ENCODE measurements around the gene NAXD.

The NAXD gene

GRCh38 chr13:110684388-110685056, 69.2 kb downstream of the NAXD start:
- no peaks in the 10 kb centered on the region for H3K9me2 ChIP-seq (replicated peaks; ENCODE audit: insufficient read depth, low read length)
- no peak overlapping the region for H2AFZ ChIP-seq (ENCODE audit: low read depth, low read length, severe bottlenecking)
- H3K79me2 ChIP-seq (ENCODE audit: insufficient read depth, low read length): no peaks in the 10 kb centered on the region
- no peak overlapping the region for H3K27ac ChIP-seq (ENCODE audit: low read depth, low read length)
- no peak overlapping the region for H3K4me3 ChIP-seq (ENCODE audit: insufficient read depth, low read length, poor library complexity, severe bottlenecking)
- no peaks in the 10 kb centered on the region for H3K9me3 ChIP-seq (ENCODE audit: insufficient read depth, low read length)
- H3K4me2 ChIP-seq (ENCODE audit: low read depth, low read length, poor library complexity, severe bottlenecking): no peak overlapping the region
- TF ChIP-seq, protein P1, sequence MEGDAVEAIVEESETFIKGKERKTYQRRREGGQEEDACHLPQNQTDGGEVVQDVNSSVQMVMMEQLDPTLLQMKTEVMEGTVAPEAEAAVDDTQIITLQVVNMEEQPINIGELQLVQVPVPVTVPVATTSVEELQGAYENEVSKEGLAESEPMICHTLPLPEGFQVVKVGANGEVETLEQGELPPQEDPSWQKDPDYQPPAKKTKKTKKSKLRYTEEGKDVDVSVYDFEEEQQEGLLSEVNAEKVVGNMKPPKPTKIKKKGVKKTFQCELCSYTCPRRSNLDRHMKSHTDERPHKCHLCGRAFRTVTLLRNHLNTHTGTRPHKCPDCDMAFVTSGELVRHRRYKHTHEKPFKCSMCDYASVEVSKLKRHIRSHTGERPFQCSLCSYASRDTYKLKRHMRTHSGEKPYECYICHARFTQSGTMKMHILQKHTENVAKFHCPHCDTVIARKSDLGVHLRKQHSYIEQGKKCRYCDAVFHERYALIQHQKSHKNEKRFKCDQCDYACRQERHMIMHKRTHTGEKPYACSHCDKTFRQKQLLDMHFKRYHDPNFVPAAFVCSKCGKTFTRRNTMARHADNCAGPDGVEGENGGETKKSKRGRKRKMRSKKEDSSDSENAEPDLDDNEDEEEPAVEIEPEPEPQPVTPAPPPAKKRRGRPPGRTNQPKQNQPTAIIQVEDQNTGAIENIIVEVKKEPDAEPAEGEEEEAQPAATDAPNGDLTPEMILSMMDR (IDR thresholded peaks at IDR 0.05; ENCODE audit: insufficient read depth, low read length, poor library complexity, severe bottlenecking): no peak
- TF ChIP-seq EZH2phosphoT487 (conservative IDR thresholded peaks at IDR 0.05; ENCODE audit: low read length): no peak
- peaks cover 7% of the 10 kb centered on the region; the same call in 1 of the 2 replicates for H3K36me3 ChIP-seq (ENCODE audit: low read length)
- H3K27me3 ChIP-seq (ENCODE audit: low read length): no peaks in the 10 kb centered on the region
- no peak overlapping the region for H3K9ac ChIP-seq (ENCODE audit: low read length)
- 0 out of 2 replicates have a peak, but pooled peaks cover 12% of the 10 kb centered on the region for H3F3A ChIP-seq (ENCODE audit: insufficient read depth)
- no peaks in the 10 kb centered on the region for H4K20me1 ChIP-seq (ENCODE audit: low read depth, low read length)

- H3K9me2 ChIP-seq (replicated peaks; ENCODE audit: insufficient read depth, low read length): no peaks in the 10 kb centered on the region
- H4K20me1 ChIP-seq (ENCODE audit: low read depth, low read length): no peaks in the 10 kb centered on the region
- no peak overlapping the region for H3K4me2 ChIP-seq (ENCODE audit: low read depth, low read length, poor library complexity, severe bottlenecking)
- no peak overlapping the region for H3K4me3 ChIP-seq (ENCODE audit: insufficient read depth, low read length, poor library complexity, severe bottlenecking)
- H3K27ac ChIP-seq (ENCODE audit: low read depth, low read length): no peak overlapping the region
- no peak overlapping the region for H2AFZ ChIP-seq (ENCODE audit: low read depth, low read length, severe bottlenecking)
- no peaks in the 10 kb centered on the region for H3K27me3 ChIP-seq (ENCODE audit: low read length)
- no peaks in the 10 kb centered on the region for H3K9me3 ChIP-seq (ENCODE audit: insufficient read depth, low read length)
- H3K9ac ChIP-seq (ENCODE audit: low read length): no peak overlapping the region
- H3F3A ChIP-seq (ENCODE audit: insufficient read depth): 0 out of 2 replicates have a peak, but pooled peaks cover 9% of the 10 kb centered on the region
- peaks cover 7% of the 10 kb centered on the region; the same call in 1 of the 2 replicates for H3K36me3 ChIP-seq (ENCODE audit: low read length)
- TF ChIP-seq, protein P1 (IDR thresholded peaks at IDR 0.05; ENCODE audit: insufficient read depth, low read length, poor library complexity, severe bottlenecking): no peak
- no peak for TF ChIP-seq EZH2phosphoT487 (conservative IDR thresholded peaks at IDR 0.05; ENCODE audit: low read length)
- H3K79me2 ChIP-seq (ENCODE audit: insufficient read depth, low read length): no peaks in the 10 kb centered on the region; the same call in 1 of the 2 replicates
Measured at GRCh38 chr13:110685305-110686020, 70.1 kb downstream of the NAXD start.

- no peak overlapping the region for H3K4me2 ChIP-seq (ENCODE audit: low read depth, low read length, poor library complexity, severe bottlenecking)
- no peaks in the 10 kb centered on the region for H3K27me3 ChIP-seq (ENCODE audit: low read length)
- no peak overlapping the region for H3K27ac ChIP-seq (ENCODE audit: low read depth, low read length)
- no peaks in the 10 kb centered on the region for H3K9me2 ChIP-seq (replicated peaks; ENCODE audit: insufficient read depth, low read length)
- H3K79me2 ChIP-seq (ENCODE audit: insufficient read depth, low read length): no peaks in the 10 kb centered on the region; the same call in 1 of the 2 replicates
- TF ChIP-seq, protein P1 (IDR thresholded peaks at IDR 0.05; ENCODE audit: insufficient read depth, low read length, poor library complexity, severe bottlenecking): no peak
- no peak for TF ChIP-seq EZH2phosphoT487 (conservative IDR thresholded peaks at IDR 0.05; ENCODE audit: low read length)
- H3K4me3 ChIP-seq (ENCODE audit: insufficient read depth, low read length, poor library complexity, severe bottlenecking): no peak overlapping the region
- no peaks in the 10 kb centered on the region for H3F3A ChIP-seq (ENCODE audit: insufficient read depth)
- no peaks in the 10 kb centered on the region for H4K20me1 ChIP-seq (ENCODE audit: low read depth, low read length)
- H3K9me3 ChIP-seq (ENCODE audit: insufficient read depth, low read length): no peaks in the 10 kb centered on the region
- 0 out of 2 replicates have a peak, but pooled peaks cover 4% of the 10 kb centered on the region for H3K36me3 ChIP-seq (ENCODE audit: low read length)
- no peak overlapping the region for H2AFZ ChIP-seq (ENCODE audit: low read depth, low read length, severe bottlenecking)
- H3K9ac ChIP-seq (ENCODE audit: low read length): no peak overlapping the region
Measured at GRCh38 chr13:110687736-110688135, 72.4 kb downstream of the NAXD start.

Measured in SU-DHL-6 (cell line).